Stimulated activated CD4-positive, alpha-beta T cell treated with anti-CD3 and anti-CD28 coated beads, Interleukin-15, amount 100 ng/mL, for 48 hours (primary cell): ENCODE results near the gene SLC20A1.
"Not testable (repeated sequence)": the region's sequence is repeated elsewhere in the genome, so short reads cannot be mapped to it uniquely, and the experiment has no call there.

Source experiments
- DNase-seq, 2 donors: peaks; one replicate each; pipeline ENCODE4 v3.0.0-alpha.2; 2020; ENCODE audit warnings: low read depth in 2 of 2

Gene SLC20A1

GRCh38 chr2:112646791-112647689 is 1.3 kb downstream of the SLC20A1 start:
- DNase-seq, result no peak

GRCh38 chr2:112648081-112648480 is 2.3 kb downstream of the SLC20A1 start:
- no peak for DNase-seq

GRCh38 chr2:112656679-112657078 is 10.9 kb downstream of the SLC20A1 start:
- no peak for DNase-seq

GRCh38 chr2:112658301-112658700 is 12.6 kb downstream of the SLC20A1 start:
- DNase-seq, result no peak

- no peak for DNase-seq
These were observed 13.3 kb downstream of the SLC20A1 start for GRCh38 chr2:112658839-112659667.

- DNase-seq, result no peak
These were observed 14.4 kb downstream of the SLC20A1 start for GRCh38 chr2:112660138-112660537.

GRCh38 chr2:112661656-112662305 is 16.0 kb downstream of the SLC20A1 start:
- DNase-seq, result no peak

GRCh38 chr2:112662704-112663103 is 17.0 kb downstream of the SLC20A1 start:
- no peak for DNase-seq

GRCh38 chr2:112664689-112665088 is 18.9 kb downstream of the SLC20A1 start:
- DNase-seq, result no peak

GRCh38 chr2:112665113-112665780 is 19.5 kb downstream of the SLC20A1 start:
- no peak for DNase-seq

- no peak for DNase-seq
These were observed 21.0 kb downstream of the SLC20A1 start for GRCh38 chr2:112666761-112667122.

- DNase-seq, result not testable (repeated sequence)
These were observed 21.8 kb downstream of the SLC20A1 start for GRCh38 chr2:112667540-112667939.

- no peak for DNase-seq
These were observed 23.9 kb downstream of the SLC20A1 start for GRCh38 chr2:112669667-112670066.

GRCh38 chr2:112670252-112671022 is 24.7 kb downstream of the SLC20A1 start:
- DNase-seq, result no peak

GRCh38 chr2:112671801-112672200 is 26.1 kb downstream of the SLC20A1 start:
- DNase-seq, result no peak

GRCh38 chr2:112673008-112673407 is 27.3 kb downstream of the SLC20A1 start:
- no peak for DNase-seq

GRCh38 chr2:112674229-112674628 is 28.5 kb downstream of the SLC20A1 start:
- no peak for DNase-seq

- no peak for DNase-seq
These were observed 33.7 kb downstream of the SLC20A1 start for GRCh38 chr2:112679484-112679883.

GRCh38 chr2:112680666-112681101 is 34.9 kb downstream of the SLC20A1 start:
- no peak for DNase-seq

GRCh38 chr2:112682101-112682500 is 36.4 kb downstream of the SLC20A1 start:
- DNase-seq, result no peak
